HepG2 (cell line): Measurements from ENCODE around the gene NPBWR2. TPM values are rescaled to one million over a fixed set of nuclear protein-coding genes. Genes with fewer than 3 reads are reported as not detected.

Experiments
- ARID4A ChIP-seq: sonication (generic); formaldehyde crosslinking; IDR thresholded peaks from 2 replicates; pipeline ENCODE4 v1.5.0; 2020; ENCODE audit warnings: mild to moderate bottlenecking, missing genetic modification reagents, borderline replicate concordance
- HOXD1 ChIP-seq: sonication (generic); formaldehyde crosslinking; IDR thresholded peaks from 2 replicates; pipeline ENCODE4 v1.5.0; 2020; ENCODE audit warnings: missing genetic modification reagents
- polyA plus RNA-seq, 8 experiments: library from polyadenylated mRNA; depleted of rRNA in 3 of 8; stranded (reverse) in 7 of 8; unstranded in 1 of 8; fragments of >200 nt; fragmentation: Illumina TruSeq in 4 of 8; extraction: Trizol in 4 of 8; gene quantifications; 2 replicates each; pipeline versions ENCODE4 v1.2.1 to v1.2.3, GENCODE V29; 2011 to 2016; ENCODE audit warnings: low read depth in 4 of 8, missing spikeins in 1 of 8, mixed read lengths in 1 of 8; ENCODE audit not compliant: insufficient read depth in 1 of 8
- total RNA-seq, 5 experiments: library from RNA; depleted of rRNA; stranded (reverse); fragments of >200 nt; fragmentation: Illumina TruSeq; extraction: Trizol; gene quantifications; 2 replicates each; pipeline ENCODE4 v1.2.3, GENCODE V29; 2016; ENCODE audit warnings: low read depth in 1 of 5
- TF ChIP-seq, protein P1 (sequence below): sonication (generic); formaldehyde crosslinking; IDR thresholded peaks from 2 replicates; pipeline ENCODE4 v1.4.0; 2020; ENCODE audit warnings: missing genetic modification reagents

NPBWR2 gene
- total and polyA plus RNA-seq, 2 of the 13 experiments (the other 11 are each of a cell fraction or from before 2014, with no cell fraction given): not detected

GRCh38 chr20:64069209-64069613 is 38.2 kb downstream of the NPBWR2 start (continued):
- TF ChIP-seq ARID4A (CRISPR knock-in tag) (0 out of 2 replicates have a peak, but pooled peaks have one; percentile 16), HOXD1 (CRISPR knock-in tag) (0 out of 2 replicates have a peak, but pooled peaks have one; percentile 18)
- TF ChIP-seq, protein P1, sequence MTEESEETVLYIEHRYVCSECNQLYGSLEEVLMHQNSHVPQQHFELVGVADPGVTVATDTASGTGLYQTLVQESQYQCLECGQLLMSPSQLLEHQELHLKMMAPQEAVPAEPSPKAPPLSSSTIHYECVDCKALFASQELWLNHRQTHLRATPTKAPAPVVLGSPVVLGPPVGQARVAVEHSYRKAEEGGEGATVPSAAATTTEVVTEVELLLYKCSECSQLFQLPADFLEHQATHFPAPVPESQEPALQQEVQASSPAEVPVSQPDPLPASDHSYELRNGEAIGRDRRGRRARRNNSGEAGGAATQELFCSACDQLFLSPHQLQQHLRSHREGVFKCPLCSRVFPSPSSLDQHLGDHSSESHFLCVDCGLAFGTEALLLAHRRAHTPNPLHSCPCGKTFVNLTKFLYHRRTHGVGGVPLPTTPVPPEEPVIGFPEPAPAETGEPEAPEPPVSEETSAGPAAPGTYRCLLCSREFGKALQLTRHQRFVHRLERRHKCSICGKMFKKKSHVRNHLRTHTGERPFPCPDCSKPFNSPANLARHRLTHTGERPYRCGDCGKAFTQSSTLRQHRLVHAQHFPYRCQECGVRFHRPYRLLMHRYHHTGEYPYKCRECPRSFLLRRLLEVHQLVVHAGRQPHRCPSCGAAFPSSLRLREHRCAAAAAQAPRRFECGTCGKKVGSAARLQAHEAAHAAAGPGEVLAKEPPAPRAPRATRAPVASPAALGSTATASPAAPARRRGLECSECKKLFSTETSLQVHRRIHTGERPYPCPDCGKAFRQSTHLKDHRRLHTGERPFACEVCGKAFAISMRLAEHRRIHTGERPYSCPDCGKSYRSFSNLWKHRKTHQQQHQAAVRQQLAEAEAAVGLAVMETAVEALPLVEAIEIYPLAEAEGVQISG (CRISPR knock-in tag): 0 out of 2 replicates have a peak, but pooled peaks have one; percentile 3
